NCI-H2107 treated with DMSO at 0.1 percent for 48 hours (cell line): ENCODE measurements around the gene DOHH.

Experiments used
- DNase-seq: peaks from one replicate; lab custom pipeline; 2025; ENCODE audit not compliant: unreplicated experiment; lab: John Stamatoyannopoulos, UW

Gene DOHH

DNA sequence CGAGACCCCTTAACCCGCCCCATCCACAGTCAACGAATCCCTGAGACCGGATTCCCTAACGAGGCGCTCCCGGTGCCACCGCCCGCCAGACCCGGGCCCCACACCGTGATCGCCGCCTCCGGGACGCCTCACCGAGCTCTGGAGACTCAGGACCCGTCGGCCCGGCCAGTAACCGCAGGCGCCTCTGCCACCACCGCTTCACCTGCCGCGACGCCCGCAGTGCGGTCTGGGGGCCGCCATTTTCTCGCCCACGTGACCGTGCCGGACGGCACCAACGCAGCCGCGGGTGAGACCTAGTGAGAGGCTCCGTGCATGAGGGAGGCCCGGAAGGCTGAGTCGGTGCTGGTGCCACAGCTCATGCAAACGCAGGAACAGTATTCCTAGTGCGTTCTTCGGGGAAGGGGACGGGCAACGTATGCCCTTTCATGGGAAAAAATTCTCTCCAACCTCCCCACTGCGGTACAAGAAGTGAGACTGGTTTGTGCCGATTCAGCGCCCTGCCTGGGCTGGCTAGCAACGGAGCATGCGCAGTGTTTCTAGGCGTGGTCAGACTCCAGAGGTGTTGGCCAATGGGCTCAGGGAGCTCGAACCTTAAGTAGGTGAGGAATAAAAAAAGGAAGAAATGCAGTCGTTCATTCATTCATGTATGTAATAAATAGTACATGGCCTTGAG lies at the start of gene DOHH:
DOHH (minus strand) TSS at position 246 of the 673 bp plus-strand sequence. CDS start 3,860 bp downstream, outside the sequence.
- DNase-seq: peak; percentile 92

GRCh38 chr19:3549816-3550215 lies 49.3 kb upstream of the DOHH start:
- DNase-seq: no peak

DNA sequence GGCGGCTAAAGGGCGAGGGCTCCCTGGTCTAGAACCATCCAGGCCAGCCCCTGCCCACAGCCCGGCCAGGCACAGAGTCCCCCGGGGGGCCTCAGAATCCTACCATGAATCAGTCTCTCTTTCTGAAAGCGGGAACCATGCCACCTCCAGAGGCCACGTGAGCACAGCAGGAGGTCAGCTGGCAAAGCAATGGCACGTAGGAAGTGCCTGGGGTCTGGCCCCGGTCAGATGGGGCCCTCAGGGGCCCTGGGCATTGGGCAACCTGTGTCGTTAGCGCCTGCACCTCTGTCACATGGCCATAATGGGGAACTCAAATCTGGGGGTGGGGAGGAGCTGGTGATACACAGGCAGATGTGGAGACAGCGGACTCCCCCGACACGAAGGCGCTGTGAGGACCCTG lies 48.1 kb upstream of the DOHH start:
- no peak for DNase-seq

DNA sequence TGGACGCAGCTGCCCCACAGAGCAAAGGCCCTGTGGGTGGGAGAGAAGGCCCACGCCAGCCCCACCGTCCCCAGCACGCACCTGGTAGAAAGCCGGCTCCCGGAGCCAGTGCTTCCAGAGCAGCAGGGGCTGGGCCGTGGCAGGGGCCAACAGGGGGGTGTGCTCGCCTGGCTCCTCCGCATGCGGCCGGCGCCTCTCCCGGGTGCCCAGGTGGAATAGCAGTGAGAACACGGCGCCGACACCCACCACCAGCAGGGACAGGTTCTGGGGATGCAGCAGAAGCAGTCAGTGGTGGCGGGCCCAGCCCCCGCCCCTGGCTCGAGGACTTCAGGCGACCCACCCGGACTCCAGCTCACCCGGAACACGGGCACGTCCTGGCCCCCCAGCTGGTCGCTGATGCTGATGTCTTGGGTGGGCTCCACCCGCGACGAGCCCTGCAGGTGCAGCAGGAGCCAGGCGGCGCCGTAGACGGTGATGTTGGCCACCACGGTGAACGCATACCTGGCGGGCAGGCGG lies 47.4 kb upstream of the DOHH start:
- DNase-seq: no peak

DNA sequence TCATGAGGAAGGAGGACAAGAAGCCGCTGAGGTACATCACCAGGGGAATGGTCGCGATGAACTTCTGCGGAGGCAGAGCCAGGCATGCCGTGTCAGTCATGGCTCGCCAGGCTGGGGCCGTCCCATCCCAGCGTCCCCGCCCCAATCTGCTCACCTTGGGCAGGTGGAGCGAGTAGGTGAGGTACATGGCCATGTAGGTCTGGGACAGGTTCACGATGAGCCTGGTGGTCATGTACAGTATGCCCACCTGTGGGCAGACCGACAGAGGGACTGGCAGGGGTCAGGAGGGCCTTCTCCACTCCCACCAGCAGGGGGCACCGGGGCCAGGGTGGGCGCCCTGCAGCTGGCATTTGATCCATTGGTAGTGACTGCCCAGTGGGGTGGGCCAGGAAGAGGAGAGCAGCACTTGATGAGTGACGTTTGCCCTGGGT lies 46.8 kb upstream of the DOHH start:
- DNase-seq: no peak

GRCh38 chr19:3546119-3546518 lies 45.6 kb upstream of the DOHH start:
- DNase-seq: no peak

- DNase-seq: no peak
These were observed 45.2 kb upstream of the DOHH start for GRCh38 chr19:3545669-3546034.

- no peak for DNase-seq
These were observed 44.5 kb upstream of the DOHH start for GRCh38 chr19:3544742-3545668.

- no peak for DNase-seq
These were observed 43.5 kb upstream of the DOHH start for GRCh38 chr19:3544058-3544376.

DNA sequence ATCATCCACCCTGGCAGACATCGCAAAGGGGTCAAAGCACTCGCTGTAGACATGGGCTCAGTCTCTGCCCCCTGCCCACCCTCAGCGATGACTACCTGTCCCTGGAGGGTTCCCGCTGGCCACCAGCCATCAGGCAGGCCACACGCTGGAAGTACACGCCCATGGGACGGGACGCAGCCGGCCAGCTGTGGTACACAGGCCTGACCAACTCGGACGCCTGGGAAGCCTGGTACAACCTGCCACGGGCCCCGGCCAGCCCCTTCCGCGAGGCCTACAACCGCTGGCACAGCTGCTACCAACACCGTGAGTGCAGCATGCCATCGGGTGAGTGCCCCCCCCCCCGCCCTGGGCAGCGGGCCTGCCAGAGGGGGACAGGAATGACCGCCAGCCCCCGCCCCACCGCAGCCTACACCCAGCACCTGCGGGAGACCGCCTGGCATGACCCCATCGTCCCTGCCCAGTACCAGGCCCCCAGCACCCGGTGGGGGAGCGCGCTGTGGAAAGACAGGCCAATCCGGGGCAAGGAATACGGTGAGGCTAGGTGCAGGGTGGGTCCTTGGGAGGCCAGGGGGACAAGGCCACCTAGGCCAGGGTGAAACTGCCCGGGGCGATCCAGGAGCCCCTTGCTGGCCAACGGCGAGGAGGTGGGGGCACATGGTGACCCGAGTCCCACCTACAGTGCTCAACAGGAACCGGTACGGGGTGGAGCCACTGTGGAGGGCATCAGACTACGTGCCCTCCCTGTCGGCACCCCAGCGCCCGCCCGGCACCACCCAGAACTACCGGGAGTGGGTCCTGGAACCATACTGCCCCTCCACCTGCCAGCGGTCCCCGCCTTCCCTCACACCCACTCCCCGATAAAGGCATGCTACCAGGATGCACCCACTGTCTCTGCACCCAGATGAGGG lies 42.9 kb upstream of the DOHH start:
- no peak for DNase-seq

DNA sequence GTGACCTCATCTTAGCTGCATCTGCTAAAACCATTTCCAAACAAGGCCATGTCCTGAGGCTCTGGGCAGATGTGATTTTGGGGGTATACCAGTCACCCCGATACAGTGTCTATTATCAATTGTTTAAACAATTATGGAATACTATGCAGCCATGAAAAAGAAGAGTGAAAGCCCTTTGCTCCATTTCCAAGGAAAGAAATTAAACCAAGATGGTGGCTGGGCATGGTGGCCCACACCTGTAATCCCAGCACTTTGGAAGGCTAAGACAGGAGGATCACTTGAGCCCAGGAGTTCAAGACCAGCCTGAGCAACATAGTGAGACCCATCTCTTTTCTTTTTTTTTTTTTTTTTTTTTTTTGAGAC lies 39.3 kb upstream of the DOHH start:
- no peak for DNase-seq

DNA sequence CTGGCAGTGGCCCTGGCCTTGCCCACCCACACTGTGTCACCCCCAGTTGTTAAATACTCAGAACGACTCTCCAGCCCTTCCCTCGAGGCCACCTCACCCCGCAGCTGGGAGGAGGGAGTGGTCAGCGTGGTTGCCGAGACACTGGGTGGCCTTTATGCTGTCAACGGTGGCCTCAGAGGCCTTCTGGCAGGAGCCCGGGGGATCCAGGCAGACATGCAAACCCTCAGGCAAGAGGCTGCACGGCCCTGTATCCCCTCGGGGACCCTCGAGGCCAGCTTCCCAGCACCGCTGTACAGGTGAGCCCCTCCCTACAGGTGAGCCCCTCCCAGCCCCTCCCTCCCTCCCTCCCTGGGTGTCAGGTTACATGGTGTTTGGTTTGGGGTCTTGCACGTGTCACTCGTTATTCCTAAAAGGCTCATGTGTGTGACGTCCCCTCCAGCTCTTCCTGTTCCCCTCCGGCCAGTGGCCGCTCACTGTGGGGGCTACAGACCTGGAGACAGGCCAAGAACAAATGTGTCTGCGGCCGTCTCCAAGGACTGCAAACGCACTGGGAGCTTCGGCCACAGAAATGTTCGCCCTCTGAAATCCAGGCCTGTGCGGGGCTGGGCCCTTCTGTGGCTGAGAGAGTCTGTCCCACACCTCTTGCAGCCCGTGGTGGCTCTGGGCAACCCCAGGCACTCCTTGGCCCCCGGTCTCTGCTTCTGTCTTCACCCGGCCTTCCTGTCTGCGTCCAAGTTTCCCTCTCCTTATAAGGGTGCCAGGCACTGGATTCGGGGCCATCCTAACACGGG lies 38.7 kb upstream of the DOHH start, which contains the start of gene TEKTIP1:
TEKTIP1 (plus strand) TSS at position 210 of the 791 bp plus-strand sequence; CDS start at position 214, 4 bp downstream.
- no peak for DNase-seq

- no peak for DNase-seq
These were observed 37.9 kb upstream of the DOHH start for GRCh38 chr19:3538258-3538929.

DNA sequence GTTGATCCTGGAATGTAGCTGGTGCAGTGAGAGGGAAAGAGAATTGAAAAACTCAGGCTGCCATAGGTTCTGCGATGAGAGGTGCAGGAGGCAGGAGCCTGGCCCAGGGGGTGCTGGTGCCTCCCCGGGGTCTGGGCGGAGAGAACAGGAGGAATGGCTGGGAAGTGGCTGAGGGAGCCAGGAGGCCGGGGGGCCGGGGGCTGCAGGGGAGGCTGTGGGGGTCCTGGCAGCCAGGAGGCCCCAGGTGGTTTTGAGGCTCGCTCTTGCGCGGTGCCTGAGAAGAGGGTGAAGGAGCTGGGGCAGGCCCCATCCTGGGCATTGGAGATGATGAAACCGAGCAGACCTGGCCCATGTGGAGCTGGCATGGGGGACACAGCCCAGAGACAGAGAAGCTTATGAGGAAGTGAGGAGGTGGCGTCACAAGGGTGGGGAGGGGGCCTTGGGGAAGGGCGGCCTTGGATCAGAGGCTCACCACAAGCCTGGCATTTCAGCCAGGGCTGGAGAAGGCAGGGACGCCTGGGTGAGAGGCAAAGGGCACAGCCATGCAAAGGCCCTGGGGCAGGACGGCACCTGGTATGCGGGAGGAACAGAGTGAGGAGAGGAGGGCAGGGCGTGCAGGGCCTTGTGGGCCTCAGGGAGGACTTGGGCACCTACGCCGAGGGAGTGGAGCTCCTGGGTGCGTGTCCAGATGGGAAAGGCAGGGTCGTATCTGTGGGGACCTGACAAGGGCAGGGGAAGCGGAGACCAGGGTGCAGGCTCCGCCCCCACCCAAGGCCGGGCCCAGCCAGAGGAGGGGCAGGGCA lies 37.2 kb upstream of the DOHH start:
- no peak for DNase-seq

DNA sequence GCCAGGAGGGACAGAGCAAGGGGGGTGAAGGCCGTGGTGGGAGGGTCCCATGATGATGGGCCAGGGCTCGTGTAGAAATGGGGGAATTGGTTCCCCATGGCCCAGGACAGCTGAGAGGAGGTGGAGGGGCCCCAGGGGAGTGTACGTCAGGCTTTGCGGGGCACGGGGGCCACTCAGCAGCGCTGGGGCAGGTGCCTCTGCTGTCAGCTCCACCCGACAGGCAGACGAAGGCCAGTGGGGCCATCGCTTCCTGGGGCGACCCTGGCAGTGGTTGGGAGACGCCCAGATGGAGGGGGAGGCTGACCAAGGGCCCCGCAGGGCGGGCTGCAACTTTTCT lies 36.6 kb upstream of the DOHH start:
- no peak for DNase-seq

DNA sequence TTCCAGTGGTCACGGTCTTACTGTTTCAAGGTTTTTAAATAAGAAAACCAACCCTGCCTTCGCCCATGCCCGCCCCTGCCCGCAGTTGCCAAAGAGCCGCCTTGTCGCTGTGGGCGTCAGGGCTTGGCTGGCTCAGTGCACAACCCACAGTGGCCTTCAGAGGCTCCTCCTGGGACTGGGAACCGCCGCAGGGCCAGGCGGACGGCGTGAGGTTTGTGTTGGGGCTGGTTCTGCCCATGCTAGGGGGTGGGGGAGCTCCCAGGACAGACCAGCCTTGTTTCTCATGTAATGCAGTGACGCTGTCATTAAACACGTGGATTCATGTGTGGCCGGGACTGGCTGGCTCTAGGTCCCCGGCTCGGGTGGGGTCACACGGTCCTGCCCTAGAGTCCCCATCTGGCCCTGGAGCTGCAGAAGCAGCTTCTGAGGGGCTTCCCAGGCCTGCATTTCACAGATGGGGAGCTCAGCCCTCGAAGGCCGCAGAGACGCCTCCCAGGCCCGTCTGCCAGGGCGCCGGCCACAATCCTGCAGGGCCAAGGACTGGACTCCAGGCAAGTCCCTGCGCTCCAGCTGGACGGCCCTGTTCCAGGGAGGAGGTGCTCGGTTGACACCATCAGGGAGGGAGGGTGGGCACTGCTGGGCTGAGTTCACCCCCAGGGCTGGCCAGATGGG lies 36.1 kb upstream of the DOHH start:
- no peak for DNase-seq

DNA sequence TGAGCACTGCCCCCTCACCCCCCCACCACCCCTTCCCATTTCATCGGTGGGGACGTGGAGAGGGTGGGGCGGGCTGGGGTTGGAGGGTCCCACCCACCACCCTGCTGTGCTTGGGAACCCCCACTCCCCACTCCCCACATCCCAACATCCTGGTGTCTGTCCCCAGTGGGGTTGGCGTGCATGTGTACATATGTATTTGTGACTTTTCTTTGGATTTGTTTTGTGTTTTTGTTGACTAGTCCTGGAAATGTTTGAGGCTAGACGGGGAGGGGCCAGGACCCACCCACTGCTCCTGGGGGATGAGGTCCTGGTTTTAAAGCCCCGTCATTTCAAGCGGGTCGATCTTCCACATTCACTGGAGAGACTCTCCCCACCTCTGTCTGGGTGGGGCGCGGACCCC lies 35.5 kb upstream of the DOHH start:
- DNase-seq: no peak

GRCh38 chr19:3535563-3535965 lies 35.1 kb upstream of the DOHH start:
- no peak for DNase-seq

DNA sequence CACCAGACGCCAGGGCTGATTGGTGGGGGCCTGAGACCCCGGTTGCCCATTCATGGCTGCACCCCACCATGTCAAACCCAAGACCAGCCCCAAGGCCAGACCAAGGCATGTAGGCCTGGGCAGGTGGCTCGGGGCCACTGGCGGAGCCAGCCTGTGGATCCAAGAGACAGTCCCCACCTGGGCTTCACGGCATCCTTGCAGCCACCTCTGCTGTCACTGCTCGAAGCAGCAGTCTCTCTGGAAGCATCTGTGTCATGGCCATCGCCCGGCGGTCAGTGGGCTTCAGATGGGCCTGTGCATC lies 34.7 kb upstream of the DOHH start:
- DNase-seq: no peak
